GM06990 (cell line): Measurements from ENCODE around the gene BTBD3.

Source experiments
- DNase-seq: peaks from one replicate; pipeline ENCODE4 v3.0.0-alpha.2; 2011; ENCODE audit not compliant: insufficient read length; ENCODE audit errors: extremely low read depth
- H3K27me3 ChIP-seq: replicated peaks from 2 replicates; pipeline ENCODE4 v1.6.0; 2011; ENCODE audit warnings: low read length; ENCODE audit not compliant: control insufficient read depth, insufficient read depth
- H3K36me3 ChIP-seq: 2 replicates; pipeline ENCODE4 v1.5.1; 2011; ENCODE audit warnings: low read length; ENCODE audit not compliant: control insufficient read depth, insufficient read depth
- H3K4me3 ChIP-seq: replicated peaks from 2 replicates; pipeline ENCODE4 v1.5.1; 2011; ENCODE audit warnings: low read depth, mild to moderate bottlenecking, control low read depth, low read length
- TF ChIP-seq, protein P1 (sequence below): IDR thresholded peaks from 2 replicates; pipeline ENCODE4 v1.5.1; 2011; ENCODE audit warnings: low read length, control low read depth, mild to moderate bottlenecking, inconsistent platforms; ENCODE audit not compliant: insufficient read depth, poor library complexity, severe bottlenecking

BTBD3 gene

DNA sequence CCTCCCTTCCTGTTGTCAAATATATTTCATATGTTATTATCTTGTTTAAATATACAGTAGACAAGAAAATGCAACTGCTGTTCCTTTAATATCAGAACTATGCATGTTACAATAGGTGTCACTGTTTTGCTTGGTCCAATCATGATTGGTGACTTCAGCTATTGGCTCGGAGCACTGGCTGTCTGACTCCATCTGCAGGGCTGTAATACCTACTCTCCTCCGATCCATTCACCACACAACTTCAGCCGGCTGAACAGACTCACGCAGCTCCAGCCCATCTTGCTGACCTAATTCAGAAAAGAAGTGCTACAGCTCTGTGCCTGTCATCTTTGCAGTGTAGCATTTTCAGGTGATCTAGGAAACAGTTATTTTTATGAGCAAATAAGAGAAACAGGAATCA lies at the start of gene BTBD3:
BTBD3 (plus strand) TSS at position 231 of the 400 bp plus-strand sequence. CDS start 383 bp downstream, outside the sequence.
- Histone ChIP-seq H3K36me3 (no peaks in the 10 kb centered on the region), H3K4me3 (no peak within 1 kb of the TSS), H3K27me3 (no peaks in the 10 kb centered on the region)
- DNase-seq, result no peak
- TF ChIP-seq, protein P1, sequence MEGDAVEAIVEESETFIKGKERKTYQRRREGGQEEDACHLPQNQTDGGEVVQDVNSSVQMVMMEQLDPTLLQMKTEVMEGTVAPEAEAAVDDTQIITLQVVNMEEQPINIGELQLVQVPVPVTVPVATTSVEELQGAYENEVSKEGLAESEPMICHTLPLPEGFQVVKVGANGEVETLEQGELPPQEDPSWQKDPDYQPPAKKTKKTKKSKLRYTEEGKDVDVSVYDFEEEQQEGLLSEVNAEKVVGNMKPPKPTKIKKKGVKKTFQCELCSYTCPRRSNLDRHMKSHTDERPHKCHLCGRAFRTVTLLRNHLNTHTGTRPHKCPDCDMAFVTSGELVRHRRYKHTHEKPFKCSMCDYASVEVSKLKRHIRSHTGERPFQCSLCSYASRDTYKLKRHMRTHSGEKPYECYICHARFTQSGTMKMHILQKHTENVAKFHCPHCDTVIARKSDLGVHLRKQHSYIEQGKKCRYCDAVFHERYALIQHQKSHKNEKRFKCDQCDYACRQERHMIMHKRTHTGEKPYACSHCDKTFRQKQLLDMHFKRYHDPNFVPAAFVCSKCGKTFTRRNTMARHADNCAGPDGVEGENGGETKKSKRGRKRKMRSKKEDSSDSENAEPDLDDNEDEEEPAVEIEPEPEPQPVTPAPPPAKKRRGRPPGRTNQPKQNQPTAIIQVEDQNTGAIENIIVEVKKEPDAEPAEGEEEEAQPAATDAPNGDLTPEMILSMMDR, result no peak

- Histone ChIP-seq H3K36me3 (no peaks in the 10 kb centered on the region), H3K4me3 (no peak overlapping the region), H3K27me3 (no peaks in the 10 kb centered on the region)
- no peak for DNase-seq
- TF ChIP-seq, protein P1, result no peak
Observed at GRCh38 chr20:11869641-11870040, 48.1 kb upstream of the BTBD3 start.

- Histone ChIP-seq H3K36me3 (no peaks in the 10 kb centered on the region), H3K4me3 (no peak overlapping the region), H3K27me3 (no peaks in the 10 kb centered on the region)
- TF ChIP-seq, protein P1, result no peak
- DNase-seq, result no peak
Observed at GRCh38 chr20:11870411-11870810, 47.3 kb upstream of the BTBD3 start.

DNA sequence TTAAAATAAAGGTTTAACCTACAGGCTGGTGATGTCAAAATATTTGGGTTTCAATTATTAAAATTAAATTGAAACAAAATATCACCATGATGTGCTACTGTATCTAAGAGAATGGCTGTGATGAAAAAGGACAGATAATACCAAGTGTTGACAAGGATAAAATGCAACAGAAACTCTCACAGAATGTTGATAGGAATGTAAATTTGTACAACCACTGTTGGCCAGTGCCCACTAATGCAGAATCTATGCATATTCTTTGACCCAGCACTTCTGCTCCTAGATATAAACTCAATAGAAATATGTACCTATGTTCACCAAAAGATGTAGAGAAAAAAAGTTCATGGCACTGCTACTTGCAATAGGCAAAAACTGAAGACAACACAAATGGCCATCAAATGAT lies 41.1 kb upstream of the BTBD3 start:
- DNase-seq, result no peak
- no peak overlapping the region for H3K4me3 ChIP-seq
- TF ChIP-seq, protein P1, result no peak
- no peaks in the 10 kb centered on the region for H3K36me3 ChIP-seq
- no peaks in the 10 kb centered on the region for H3K27me3 ChIP-seq

GRCh38 chr20:11880680-11881079 lies 37.0 kb upstream of the BTBD3 start:
- Histone ChIP-seq H3K36me3 (no peaks in the 10 kb centered on the region), H3K4me3 (no peak overlapping the region), H3K27me3 (no peaks in the 10 kb centered on the region)
- TF ChIP-seq, protein P1, result no peak
- DNase-seq, result no peak

- DNase-seq, result no peak
- Histone ChIP-seq H3K27me3 (no peaks in the 10 kb centered on the region), H3K4me3 (no peak overlapping the region), H3K36me3 (no peaks in the 10 kb centered on the region)
- TF ChIP-seq, protein P1, result no peak
Observed at GRCh38 chr20:11881449-11881848, 36.2 kb upstream of the BTBD3 start.
